Muscle of arm (tissue), 14 donors: Measurements from ENCODE around the gene AGRP. TPM values are rescaled to one million over a fixed set of nuclear protein-coding genes. Genes with fewer than 3 reads are reported as not detected.
"Not testable (repeated sequence)": the region's sequence is repeated elsewhere in the genome, so short reads cannot be mapped to it uniquely, and the experiment has no call there.

Experiments
- DNase-seq: peaks from one replicate; pipeline ENCODE4 v3.0.0-alpha.2; 2013
- long read RNA-seq, 11 donors: transcript quantifications; one replicate each; lab custom pipeline, GENCODE V29; 2026
- polyA plus RNA-seq, 12 donors: library from polyadenylated mRNA; unstranded; fragments of 120-200 nt; gene quantifications; one replicate each; pipeline ENCODE4 v1.2.1, GENCODE V29; 2013; ENCODE audit not compliant: insufficient read length in 12 of 12

Gene AGRP
- under 1 TPM in 3 of 12 donors, not detected in 9; 0.25 to 0.59 (median 0.25) TPM for polyA plus RNA-seq
- long read RNA-seq, donor 1, result 0 reads
- long read RNA-seq, donor 2, partial matches to known transcripts, result 0 of 1 reads
- long read RNA-seq, donor 2, other reads (novel, unspliced or antisense), result 0 of 1 reads
- long read RNA-seq, donor 3, result 0 reads
- long read RNA-seq, donor 4, result 0 reads
- long read RNA-seq, donor 5, result 0 reads
- long read RNA-seq, donor 6, result 0 reads
- long read RNA-seq, donor 7, result 0 reads
- long read RNA-seq, donor 8, result 0 reads
- long read RNA-seq, donor 9, result 0 reads
- long read RNA-seq, donor 10, result 0 reads
- long read RNA-seq, donor 11, result 0 reads

GRCh38 chr16:67483150-67483549 lies at the start of gene AGRP:
Gene AGRP (minus strand): TSS chr16:67483547. CDS start chr16:67483398, 149 bp downstream.
- no peak for DNase-seq

- no peak for DNase-seq
Observed at GRCh38 chr16:67531247-67531646, 47.9 kb upstream of the AGRP start.

GRCh38 chr16:67530013-67530939 lies 46.9 kb upstream of the AGRP start:
- DNase-seq, result no peak

GRCh38 chr16:67529582-67530012 lies 46.2 kb upstream of the AGRP start:
- DNase-seq, result no peak

GRCh38 chr16:67528870-67529581 lies 45.7 kb upstream of the AGRP start:
- no peak for DNase-seq

GRCh38 chr16:67528222-67528869 lies 45.0 kb upstream of the AGRP start, which contains the start of gene RIPOR1:
Gene RIPOR1 (plus strand): TSS chr16:67528829. CDS start chr16:67538447, 9,618 bp downstream.
- no peak for DNase-seq

- DNase-seq, result no peak
Observed at GRCh38 chr16:67526149-67526791, 42.9 kb upstream of the AGRP start.

GRCh38 chr16:67525176-67525860 lies 42.0 kb upstream of the AGRP start:
- no peak for DNase-seq

GRCh38 chr16:67521095-67521804 lies 37.9 kb upstream of the AGRP start:
- peak; percentile 95 for DNase-seq

- DNase-seq, result no peak
Observed at GRCh38 chr16:67519242-67519641, 35.9 kb upstream of the AGRP start.

GRCh38 chr16:67518676-67519075 lies 35.3 kb upstream of the AGRP start:
- DNase-seq, result no peak

- no peak for DNase-seq
Observed at GRCh38 chr16:67517661-67518423, 34.5 kb upstream of the AGRP start.

- no peak for DNase-seq
Observed at GRCh38 chr16:67517155-67517445, 33.8 kb upstream of the AGRP start.

GRCh38 chr16:67516296-67517154 lies 33.2 kb upstream of the AGRP start:
- no peak for DNase-seq

GRCh38 chr16:67514382-67514828 lies 31.1 kb upstream of the AGRP start:
- DNase-seq, result peak; percentile 78

GRCh38 chr16:67513892-67514291 lies 30.5 kb upstream of the AGRP start:
- DNase-seq, result not testable (repeated sequence)

- no peak for DNase-seq
Observed at GRCh38 chr16:67509016-67509415, 25.7 kb upstream of the AGRP start.

- DNase-seq, result no peak
Observed at GRCh38 chr16:67506468-67506867, 23.1 kb upstream of the AGRP start.
